CD4-positive, alpha-beta T cell treated with Interleukin-4 for 4 hours (primary cell): ENCODE data around the gene LACTB.
A peak's percentile ranks its signal among the peaks of the same experiment; 100 is the strongest.

Source experiments
- DNase-seq: peaks from one replicate; pipeline ENCODE4 v3.0.0-alpha.2; 2020

The LACTB gene

DNA sequence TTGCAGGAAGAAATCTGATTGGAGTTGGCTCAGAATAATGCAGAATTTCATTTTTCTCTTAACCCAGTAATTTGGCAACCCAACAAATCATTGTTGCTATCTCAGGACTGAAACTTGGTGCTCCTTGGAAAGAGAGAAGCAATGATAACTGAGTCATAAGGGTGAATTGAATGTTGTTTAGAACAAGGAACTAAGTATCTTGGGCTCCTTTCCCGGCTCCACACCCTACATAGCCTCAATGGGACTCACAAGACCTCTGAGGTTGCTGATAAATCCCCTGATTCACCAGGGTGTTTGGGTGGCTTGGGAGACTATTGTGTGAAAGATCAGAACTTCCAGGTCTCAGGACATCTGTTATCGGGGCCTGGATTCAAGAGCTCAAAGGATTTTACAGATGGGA is 60.0 kb downstream of the LACTB start:
- no peak for DNase-seq

DNA sequence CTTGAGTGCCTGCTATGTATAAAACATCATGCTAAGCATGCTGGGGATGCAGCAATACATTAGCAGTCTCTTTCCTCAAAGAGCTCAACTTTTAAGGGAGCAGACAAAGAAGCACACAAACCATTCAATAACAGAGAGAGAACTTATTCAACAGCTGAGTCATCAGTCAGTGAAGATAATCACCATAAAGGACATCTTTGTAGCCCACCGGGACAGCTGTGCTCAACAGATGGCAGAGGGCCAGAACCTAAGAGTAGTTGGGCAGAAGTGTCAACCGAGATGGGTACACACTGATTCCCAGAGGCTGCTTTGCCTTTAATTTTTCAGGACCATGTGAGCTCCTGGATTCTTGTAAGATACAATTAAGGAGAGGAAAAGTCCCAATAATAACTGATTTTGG is 63.5 kb downstream of the LACTB start:
- no peak for DNase-seq

GRCh38 chr15:63186065-63186464 is 64.4 kb downstream of the LACTB start:
- no peak for DNase-seq

- DNase-seq: no peak
These were observed 66.0 kb downstream of the LACTB start for GRCh38 chr15:63187589-63188226.

- DNase-seq: no peak
These were observed 66.7 kb downstream of the LACTB start for GRCh38 chr15:63188247-63188925.

DNA sequence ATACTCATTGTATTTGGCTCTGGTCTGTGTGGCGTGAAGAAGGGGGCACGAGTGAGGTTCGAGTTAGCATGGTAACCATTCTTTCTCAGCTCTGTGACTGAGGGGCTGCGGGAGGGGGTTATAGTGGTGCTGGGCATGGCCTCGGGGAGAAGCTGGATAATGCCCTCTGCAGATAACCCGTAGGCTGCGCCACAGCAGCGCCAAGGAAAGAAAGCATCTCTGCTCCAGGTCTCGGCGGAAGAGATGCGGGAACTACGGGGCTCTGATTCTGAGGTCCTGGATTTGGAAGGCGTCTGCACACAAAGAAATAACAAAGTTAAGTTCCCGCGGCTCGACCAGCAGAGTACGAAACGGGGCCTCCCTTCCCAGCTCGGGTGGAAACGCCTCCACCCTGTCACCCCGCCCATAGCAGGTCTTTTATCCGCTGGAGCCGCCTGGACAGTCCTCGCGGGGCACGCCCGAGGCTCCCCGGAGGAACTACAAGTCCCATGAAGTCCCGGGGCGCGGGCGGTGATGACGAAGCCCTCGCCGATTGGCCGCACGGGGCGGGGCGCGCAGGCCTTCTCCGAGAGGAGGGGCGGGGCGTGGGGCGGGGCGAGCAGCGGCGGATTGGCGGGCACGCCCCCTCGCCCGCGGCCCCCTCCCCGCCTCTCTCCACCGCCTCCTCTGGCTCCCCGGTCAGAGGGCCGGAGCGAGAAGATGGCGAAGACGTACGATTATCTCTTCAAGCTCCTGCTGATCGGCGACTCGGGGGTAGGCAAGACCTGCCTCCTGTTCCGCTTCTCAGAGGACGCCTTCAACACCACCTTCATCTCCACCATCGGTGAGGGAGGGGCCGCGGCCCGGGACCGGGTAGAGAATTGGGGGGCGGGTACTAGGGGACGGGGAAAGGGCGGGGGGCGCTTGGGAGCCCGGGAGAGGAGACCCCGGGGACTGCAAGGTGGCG is 67.5 kb downstream of the LACTB start, which contains the start of gene RAB8B:
Gene RAB8B (plus strand): TSS at position 681 of the 946 bp plus-strand sequence. CDS start 19 bp downstream, at position 700.
- peak; percentile 92 for DNase-seq

GRCh38 chr15:63189941-63190768 is 68.5 kb downstream of the LACTB start:
- DNase-seq: no peak

- DNase-seq: no peak
These were observed 69.3 kb downstream of the LACTB start for GRCh38 chr15:63190769-63191649.
